Activated CD8-positive, alpha-beta T cell treated with anti-CD3 and anti-CD28 coated beads, Interleukin-2, amount 10 ng/mL, durations not matched to agents 7 days and 5 days (primary cell): ENCODE measurements around the gene VPS37D. TPM values are rescaled to one million over a fixed set of nuclear protein-coding genes. Genes with fewer than 3 reads are reported as not detected.
"Not testable (repeated sequence)": the region's sequence is repeated elsewhere in the genome, so short reads cannot be mapped to it uniquely, and the experiment has no call there.

Experiments
- ATAC-seq: fragments of 150-1000 bp; cut with Tn5 transposase; one replicate; pipeline ENCODE4 v1.10.0; 2021; ENCODE audit warnings: moderate library complexity
- CTCF ChIA-PET: fragments of 350-600 bp; sonication (Branson Sonifier 250); formaldehyde crosslinking; loops from one replicate; lab custom pipeline; 2021; ENCODE audit warnings: antibody characterized with exemption; lab: Charles Lee
- POLR2A ChIA-PET: fragments of 350-600 bp; sonication (Branson Sonifier 250); formaldehyde crosslinking; loops from one replicate; lab custom pipeline; 2021; ENCODE audit warnings: antibody characterized with exemption; lab: Charles Lee
- DNase-seq: peaks from one replicate; pipeline ENCODE4 v3.0.0-alpha.2; 2020
- H3K27ac Mint-ChIP-seq: one replicate; pipeline ENCODE4 v1.8.0; 2021; ENCODE audit warnings: mild to moderate bottlenecking, mixed read lengths
- H3K27me3 Mint-ChIP-seq: one replicate; pipeline ENCODE4 v1.8.0; 2021; ENCODE audit warnings: low read depth, mixed read lengths
- H3K36me3 Mint-ChIP-seq: one replicate; pipeline ENCODE4 v1.8.0; 2021; ENCODE audit warnings: low read depth, mixed read lengths
- H3K4me1 Mint-ChIP-seq: one replicate; pipeline ENCODE4 v1.8.0; 2021; ENCODE audit warnings: low read depth, mixed read lengths
- H3K4me3 Mint-ChIP-seq: one replicate; pipeline ENCODE4 v1.8.0; 2021; ENCODE audit warnings: mild to moderate bottlenecking, mixed read lengths
- H3K9me3 Mint-ChIP-seq: one replicate; pipeline ENCODE4 v1.8.0; 2022; ENCODE audit warnings: mixed read lengths; ENCODE audit not compliant: insufficient read depth
- total RNA-seq, 2 experiments: library from RNA; stranded (reverse); gene quantifications; one replicate each; pipeline ENCODE4 v1.2.3, GENCODE V29; 2021

The VPS37D gene
- total RNA-seq, result under 1 TPM; 0.16 to 0.26 TPM

- CTCF ChIA-PET, result interaction anchor here (0.7 to 1.2 kb wide), 7 partner anchors 9 to 67 kb away, joined by 3 to 6 read pairs (median 3); no protein-coding TSS in a partner anchor
- Mint-ChIP-seq H3K27ac (no peak within 1 kb of the TSS), H3K4me3 (peak within 1 kb of the TSS; percentile 70), H3K9me3 (no peaks in the 10 kb centered on the region), H3K36me3 (no peaks in the 10 kb centered on the region), H3K4me1 (peaks cover 5% of the 10 kb centered on the region), H3K27me3 (peaks cover 42% of the 10 kb centered on the region)
- ATAC-seq, result peak; percentile 97
- DNase-seq, result peak; percentile 94
- POLR2A ChIA-PET, result no interaction called here
Observed at GRCh38 chr7:73667344-73668102, at the start of gene VPS37D. VPS37D (plus strand) TSS chr7:73667831; CDS start chr7:73667959, 128 bp downstream.

GRCh38 chr7:73618538-73618937 is 49.1 kb upstream of the VPS37D start:
- ATAC-seq (no peak), DNase-seq (no peak)
- Mint-ChIP-seq H3K36me3 (no peaks in the 10 kb centered on the region), H3K4me3 (no peak overlapping the region), H3K27ac (no peak overlapping the region), H3K4me1 (peaks cover 2% of the 10 kb centered on the region), H3K27me3 (peaks cover 28% of the 10 kb centered on the region), H3K9me3 (no peaks in the 10 kb centered on the region)
- POLR2A ChIA-PET, result interaction anchor here (0.7 kb wide), 1 partner anchor 120 kb away, joined by 3 read pairs; the partner anchor contains the start of gene ABHD11
- CTCF ChIA-PET, result no interaction called here

GRCh38 chr7:73619394-73619793 is 48.2 kb upstream of the VPS37D start:
- POLR2A ChIA-PET, DNase-seq, H3K4me1 Mint-ChIP-seq, H3K36me3 Mint-ChIP-seq, H3K9me3 Mint-ChIP-seq, ATAC-seq, H3K27ac Mint-ChIP-seq, H3K4me3 Mint-ChIP-seq: not testable (repeated sequence)
- CTCF ChIA-PET, result interaction anchor here (1.4 kb wide), 1 partner anchor 10 kb away, joined by 3 read pairs; no protein-coding TSS in a partner anchor
- peaks cover 27% of the 10 kb centered on the region for H3K27me3 Mint-ChIP-seq

GRCh38 chr7:73621168-73622063 is 46.2 kb upstream of the VPS37D start:
- no peaks in the 10 kb centered on the region for H3K36me3 Mint-ChIP-seq
- CTCF ChIA-PET, result interaction anchor here (2.2 kb wide), 1 partner anchor 14 kb away, joined by 12 read pairs; no protein-coding TSS in a partner anchor
- no peak overlapping the region for H3K4me3 Mint-ChIP-seq
- no peaks in the 10 kb centered on the region for H3K9me3 Mint-ChIP-seq
- peaks cover 35% of the 10 kb centered on the region for H3K27me3 Mint-ChIP-seq
- peaks cover 3% of the 10 kb centered on the region for H3K4me1 Mint-ChIP-seq
- POLR2A ChIA-PET, result interaction anchor here (0.6 to 1.2 kb wide), 2 partner anchors 14 to 81 kb away, joined by 3 to 4 read pairs; no protein-coding TSS in a partner anchor
- H3K27ac Mint-ChIP-seq, result no peak overlapping the region
- DNase-seq, result no peak
- ATAC-seq, result no peak

- H3K36me3 Mint-ChIP-seq, result no peaks in the 10 kb centered on the region
- no peak for ATAC-seq
- ChIA-PET CTCF (interaction anchor here (1.2 kb wide), 1 partner anchor 15 kb away, joined by 3 read pairs; no protein-coding TSS in a partner anchor), POLR2A (no interaction called here)
- DNase-seq, result no peak
- no peak overlapping the region for H3K27ac Mint-ChIP-seq
- peaks cover 3% of the 10 kb centered on the region for H3K4me1 Mint-ChIP-seq
- H3K9me3 Mint-ChIP-seq, result no peaks in the 10 kb centered on the region
- peaks cover 39% of the 10 kb centered on the region for H3K27me3 Mint-ChIP-seq
- H3K4me3 Mint-ChIP-seq, result no peak overlapping the region
Observed at GRCh38 chr7:73622527-73622908, 45.1 kb upstream of the VPS37D start.

- Mint-ChIP-seq H3K4me1 (peaks cover 3% of the 10 kb centered on the region), H3K36me3 (no peaks in the 10 kb centered on the region), H3K27me3 (peaks cover 43% of the 10 kb centered on the region), H3K4me3 (no peak overlapping the region), H3K27ac (no peak overlapping the region), H3K9me3 (no peaks in the 10 kb centered on the region)
- POLR2A ChIA-PET, result no interaction called here
- no peak for ATAC-seq
- DNase-seq, result no peak
- CTCF ChIA-PET, result interaction anchor here (1.2 kb wide), 1 partner anchor 16 kb away, joined by 3 read pairs; no protein-coding TSS in a partner anchor
Observed at GRCh38 chr7:73622909-73623797, 44.5 kb upstream of the VPS37D start.

- DNase-seq, result peak; percentile 69
- no peak within 1 kb of the TSS for H3K27ac Mint-ChIP-seq
- peaks cover 3% of the 10 kb centered on the region for H3K4me1 Mint-ChIP-seq
- H3K4me3 Mint-ChIP-seq, result no peak within 1 kb of the TSS
- peaks cover 44% of the 10 kb centered on the region for H3K27me3 Mint-ChIP-seq
- ChIA-PET CTCF (interaction anchor here (1.5 kb wide), 1 partner anchor 17 kb away, joined by 5 read pairs; no protein-coding TSS in a partner anchor), POLR2A (no interaction called here)
- peak; percentile 89 for ATAC-seq
- no peaks in the 10 kb centered on the region for H3K9me3 Mint-ChIP-seq
- no peaks in the 10 kb centered on the region for H3K36me3 Mint-ChIP-seq
Observed at GRCh38 chr7:73623798-73624668, 43.6 kb upstream of the VPS37D start, which contains the start of gene MLXIPL. MLXIPL (minus strand) TSS chr7:73624522; CDS start chr7:73624492, 30 bp downstream.

GRCh38 chr7:73624669-73625001 is 43.0 kb upstream of the VPS37D start:
- H3K4me1 Mint-ChIP-seq, result peaks cover 3% of the 10 kb centered on the region
- H3K4me3 Mint-ChIP-seq, result no peak overlapping the region
- no peaks in the 10 kb centered on the region for H3K9me3 Mint-ChIP-seq
- ChIA-PET POLR2A (no interaction called here), CTCF (interaction anchor here (1.5 kb wide), 1 partner anchor 18 kb away, joined by 5 read pairs; no protein-coding TSS in a partner anchor)
- no peak for ATAC-seq
- peaks cover 46% of the 10 kb centered on the region for H3K27me3 Mint-ChIP-seq
- H3K36me3 Mint-ChIP-seq, result no peaks in the 10 kb centered on the region
- no peak overlapping the region for H3K27ac Mint-ChIP-seq
- DNase-seq, result no peak

GRCh38 chr7:73625276-73625675 is 42.4 kb upstream of the VPS37D start:
- CTCF ChIA-PET, result interaction anchor here (1.5 kb wide), 1 partner anchor 18 kb away, joined by 5 read pairs; no protein-coding TSS in a partner anchor
- H3K27ac Mint-ChIP-seq, result no peak overlapping the region
- ATAC-seq, result no peak
- POLR2A ChIA-PET, result no interaction called here
- H3K9me3 Mint-ChIP-seq, result no peaks in the 10 kb centered on the region
- H3K4me1 Mint-ChIP-seq, result peaks cover 3% of the 10 kb centered on the region
- H3K4me3 Mint-ChIP-seq, result no peak overlapping the region
- no peak for DNase-seq
- H3K36me3 Mint-ChIP-seq, result no peaks in the 10 kb centered on the region
- H3K27me3 Mint-ChIP-seq, result peaks cover 46% of the 10 kb centered on the region

- Mint-ChIP-seq H3K27me3 (peaks cover 45% of the 10 kb centered on the region), H3K4me1 (peaks cover 3% of the 10 kb centered on the region), H3K9me3 (no peaks in the 10 kb centered on the region), H3K4me3 (no peak overlapping the region), H3K27ac (no peak overlapping the region), H3K36me3 (no peaks in the 10 kb centered on the region)
- CTCF ChIA-PET, result no interaction called here
- ATAC-seq (no peak), DNase-seq (no peak)
- POLR2A ChIA-PET, result no interaction called here
Observed at GRCh38 chr7:73626814-73627213, 40.8 kb upstream of the VPS37D start.
